ENCODE measurements around the gene CHST13. TPM values are rescaled to one million over a fixed set of nuclear protein-coding genes. Genes with fewer than 3 reads are reported as not detected.

Gene CHST13
- total RNA-seq, 2 donors from 2014 or later = 1.6 to 6.7 TPM

GRCh38 chr3:126553284-126554084 lies 29.5 kb downstream of the CHST13 start:
- Mint-ChIP-seq H3K27ac (no peak overlapping the region), H3K9me3 (no peaks in the 10 kb centered on the region), H3K27me3 (ENCODE audit: insufficient read depth) (no peaks in the 10 kb centered on the region), H3K4me1 (peaks cover 22% of the 10 kb centered on the region), H3K36me3 (ENCODE audit: low read depth) (no peaks in the 10 kb centered on the region), H3K4me3 (no peak overlapping the region)
- Histone ChIP-seq H3K27me3 (ENCODE audit: control insufficient read depth, insufficient read depth, low read length, poor library complexity, severe bottlenecking) (no peaks in the 10 kb centered on the region), H3K4me3 (ENCODE audit: low read length) (no peak overlapping the region), H3K9me3 (ENCODE audit: control insufficient read depth, low read length) (no peaks in the 10 kb centered on the region), H3K27ac (ENCODE audit: low read depth, low read length) (no peak overlapping the region), H3K9ac (ENCODE audit: extremely low read depth, low read length, poor library complexity, severe bottlenecking) (no peak overlapping the region), H3K36me3 (ENCODE audit: control insufficient read depth, insufficient read depth, low read length) (no peaks in the 10 kb centered on the region), H3K4me1 (ENCODE audit: control insufficient read depth, insufficient read depth, low read length) (peaks cover 6% of the 10 kb centered on the region)
- no peak for TF ChIP-seq CTCF (conservative IDR thresholded peaks at IDR 0.05)
- WGBS, 2 experiments (ENCODE audit: insufficient coverage in 1 of 2, insufficient read length in 1 of 2) = 88 to 93% methylated on average over 15 to 19 of the region's 19 CpGs
- peak; percentile 32 for DNase-seq

- no peaks in the 10 kb centered on the region for H3K27me3 ChIP-seq (ENCODE audit: control insufficient read depth, insufficient read depth, low read length, poor library complexity, severe bottlenecking)
- H3K27me3 Mint-ChIP-seq (ENCODE audit: insufficient read depth) = no peaks in the 10 kb centered on the region
- peaks cover 9% of the 10 kb centered on the region for H3K4me1 Mint-ChIP-seq
- no peak overlapping the region for H3K9ac ChIP-seq (ENCODE audit: extremely low read depth, low read length, poor library complexity, severe bottlenecking)
- H3K9me3 Mint-ChIP-seq = no peaks in the 10 kb centered on the region
- 87 to 92% methylated on average over 18 to 19 of the region's 19 CpGs for WGBS, 2 experiments (ENCODE audit: insufficient coverage in 1 of 2, insufficient read length in 1 of 2)
- H3K36me3 Mint-ChIP-seq (ENCODE audit: low read depth) = no peaks in the 10 kb centered on the region
- TF ChIP-seq CTCF (conservative IDR thresholded peaks at IDR 0.05) = peak; percentile 13
- H3K4me1 ChIP-seq (ENCODE audit: control insufficient read depth, insufficient read depth, low read length) = no peaks in the 10 kb centered on the region
- no peak overlapping the region for H3K4me3 Mint-ChIP-seq
- H3K27ac Mint-ChIP-seq = no peak overlapping the region
- DNase-seq = peak; percentile 30
- H3K4me3 ChIP-seq (ENCODE audit: low read length) = no peak overlapping the region
- no peak overlapping the region for H3K27ac ChIP-seq (ENCODE audit: low read depth, low read length)
- H3K9me3 ChIP-seq (ENCODE audit: control insufficient read depth, low read length) = no peaks in the 10 kb centered on the region
- H3K36me3 ChIP-seq (ENCODE audit: control insufficient read depth, insufficient read depth, low read length) = no peaks in the 10 kb centered on the region
Observed at GRCh38 chr3:126554560-126555525, 30.9 kb downstream of the CHST13 start.

GRCh38 chr3:126555795-126556636 lies 32.1 kb downstream of the CHST13 start:
- Histone ChIP-seq H3K36me3 (ENCODE audit: control insufficient read depth, insufficient read depth, low read length) (no peaks in the 10 kb centered on the region), H3K4me1 (ENCODE audit: control insufficient read depth, insufficient read depth, low read length) (no peaks in the 10 kb centered on the region), H3K9ac (ENCODE audit: extremely low read depth, low read length, poor library complexity, severe bottlenecking) (no peak overlapping the region), H3K27me3 (ENCODE audit: control insufficient read depth, insufficient read depth, low read length, poor library complexity, severe bottlenecking) (no peaks in the 10 kb centered on the region), H3K27ac (ENCODE audit: low read depth, low read length) (no peak overlapping the region), H3K4me3 (ENCODE audit: low read length) (no peak overlapping the region), H3K9me3 (ENCODE audit: control insufficient read depth, low read length) (no peaks in the 10 kb centered on the region)
- DNase-seq = peak; percentile 49
- H3K4me3 Mint-ChIP-seq = no peak overlapping the region
- no peaks in the 10 kb centered on the region for H3K27me3 Mint-ChIP-seq (ENCODE audit: insufficient read depth)
- WGBS, 2 experiments (ENCODE audit: insufficient coverage in 1 of 2, insufficient read length in 1 of 2) = 74 to 89% methylated on average over 4 to 10 of the region's 10 CpGs
- no peaks in the 10 kb centered on the region for H3K36me3 Mint-ChIP-seq (ENCODE audit: low read depth)
- no peak for TF ChIP-seq CTCF (conservative IDR thresholded peaks at IDR 0.05)
- no peaks in the 10 kb centered on the region for H3K9me3 Mint-ChIP-seq
- H3K4me1 Mint-ChIP-seq = no peaks in the 10 kb centered on the region
- no peak overlapping the region for H3K27ac Mint-ChIP-seq
